Gastroesophageal sphincter (tissue), 3 donors: Measurements from ENCODE around the gene NGB.

Experiments
- CTCF ChIP-seq, 4 experiments: fragments of 200-600 bp in 2 of 4; fragments of 450-650 bp in 2 of 4; sonication (generic) in 1 of 4; IDR thresholded peaks; one replicate each; pipeline ENCODE4 v1.5.1; 2017 to 2019; ENCODE audit warnings: antibody characterized with exemption in 4 of 4, mild to moderate bottlenecking in 2 of 4, moderate library complexity in 2 of 4
- POLR2A ChIP-seq, 2 donors: fragments of 450-650 bp; IDR thresholded peaks; one replicate each; pipeline ENCODE4 v1.6.1; 2017; ENCODE audit warnings: antibody characterized with exemption in 2 of 2, mild to moderate bottlenecking in 2 of 2, moderate library complexity in 1 of 2
- POLR2AphosphoS5 ChIP-seq: sonication (generic); formaldehyde crosslinking; IDR thresholded peaks from one replicate; pipeline ENCODE4 v1.6.1; 2017; ENCODE audit warnings: antibody characterized with exemption

GRCh38 chr14:77253333-77254190 lies 17.4 kb downstream of the NGB start:
- no peak for TF ChIP-seq POLR2A (IDR thresholded peaks at IDR 0.05)
- no peak for TF ChIP-seq POLR2AphosphoS5
- no peak for TF ChIP-seq CTCF (IDR thresholded peaks at IDR 0.05)
